OCI-LY1 (cell line): Measurements from ENCODE around the gene CDC14B.

Experiments used
- EZH2 ChIP-seq: fragments of 200-600 bp; sonication (generic), shearing (Covaris generic); IDR thresholded peaks from 2 replicates; pipeline ENCODE4 v1.8.0; 2017; ENCODE audit warnings: borderline replicate concordance, mixed run types, mild to moderate bottlenecking, antibody characterized with exemption, low read length, moderate library complexity, mixed read lengths
- TF ChIP-seq, protein P1 (sequence below): fragments of 200-600 bp; sonication (generic), shearing (Covaris generic); IDR thresholded peaks from 2 replicates; pipeline ENCODE4 v1.5.1; 2017; ENCODE audit warnings: mild to moderate bottlenecking, antibody characterized with exemption, low read length, moderate library complexity, mixed read lengths

DNA sequence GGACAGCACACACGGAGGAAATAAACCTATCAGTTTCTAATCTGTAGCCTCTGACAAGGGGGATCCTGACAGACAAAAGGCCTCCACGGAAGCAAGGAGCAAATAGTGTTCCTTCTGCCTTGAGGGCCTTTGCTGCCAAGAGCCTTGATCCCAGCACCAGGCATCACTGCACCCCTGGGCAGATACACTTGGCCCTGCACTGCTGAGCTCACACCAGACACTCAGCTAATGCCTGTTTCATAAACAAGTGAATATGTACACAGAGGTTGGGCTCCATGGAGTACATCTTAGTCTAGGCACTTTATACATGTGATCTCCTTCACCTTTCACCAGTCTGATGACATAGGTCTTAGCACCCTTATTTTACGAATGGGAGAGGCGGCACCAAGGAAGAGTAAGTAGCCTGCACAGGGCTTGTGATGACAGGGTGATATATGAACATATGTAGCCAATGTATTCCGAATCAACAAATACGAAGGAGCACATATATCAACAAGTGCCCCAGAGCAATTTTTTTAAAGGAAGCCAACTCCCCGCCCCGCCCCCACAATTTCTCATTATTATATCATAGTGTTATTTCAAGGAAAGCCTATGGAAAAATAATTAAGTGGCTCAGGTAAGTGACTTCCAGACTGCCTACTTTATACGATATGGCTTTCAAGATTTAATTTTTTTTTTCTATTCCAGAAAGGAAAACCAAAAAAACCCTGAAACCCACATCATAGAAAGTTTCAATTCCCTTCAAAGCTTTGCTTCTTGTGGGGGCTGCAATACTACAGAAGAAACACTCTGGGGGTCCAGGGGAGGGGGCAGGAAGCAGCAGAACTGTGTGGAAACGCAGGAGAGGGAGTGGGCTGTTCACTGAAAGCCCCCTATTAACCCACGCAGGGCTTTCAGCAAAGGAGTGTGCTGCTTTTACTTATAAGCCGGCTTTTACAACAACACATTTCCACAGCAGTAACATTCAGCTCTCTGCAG is 32.0 kb downstream of the CDC14B start:
- TF ChIP-seq, protein P1, sequence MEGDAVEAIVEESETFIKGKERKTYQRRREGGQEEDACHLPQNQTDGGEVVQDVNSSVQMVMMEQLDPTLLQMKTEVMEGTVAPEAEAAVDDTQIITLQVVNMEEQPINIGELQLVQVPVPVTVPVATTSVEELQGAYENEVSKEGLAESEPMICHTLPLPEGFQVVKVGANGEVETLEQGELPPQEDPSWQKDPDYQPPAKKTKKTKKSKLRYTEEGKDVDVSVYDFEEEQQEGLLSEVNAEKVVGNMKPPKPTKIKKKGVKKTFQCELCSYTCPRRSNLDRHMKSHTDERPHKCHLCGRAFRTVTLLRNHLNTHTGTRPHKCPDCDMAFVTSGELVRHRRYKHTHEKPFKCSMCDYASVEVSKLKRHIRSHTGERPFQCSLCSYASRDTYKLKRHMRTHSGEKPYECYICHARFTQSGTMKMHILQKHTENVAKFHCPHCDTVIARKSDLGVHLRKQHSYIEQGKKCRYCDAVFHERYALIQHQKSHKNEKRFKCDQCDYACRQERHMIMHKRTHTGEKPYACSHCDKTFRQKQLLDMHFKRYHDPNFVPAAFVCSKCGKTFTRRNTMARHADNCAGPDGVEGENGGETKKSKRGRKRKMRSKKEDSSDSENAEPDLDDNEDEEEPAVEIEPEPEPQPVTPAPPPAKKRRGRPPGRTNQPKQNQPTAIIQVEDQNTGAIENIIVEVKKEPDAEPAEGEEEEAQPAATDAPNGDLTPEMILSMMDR, result no peak
- TF ChIP-seq EZH2, result no peak
